ENCODE results near the gene MEOX1. TPM values are rescaled to one million over a fixed set of nuclear protein-coding genes. Genes with fewer than 3 reads are reported as not detected.

The MEOX1 gene
- total RNA-seq, 1 donor from 2014 or later = 1.5 TPM

GRCh38 chr17:43591779-43592562, 69.8 kb downstream of the MEOX1 start:
- Histone ChIP-seq H3K36me3 (no peaks in the 10 kb centered on the region), H3K4me3 (no peak overlapping the region), H3K27ac (peak overlapping the region; percentile 68), H3K9me3 (no peaks in the 10 kb centered on the region), H3K27me3 (no peaks in the 10 kb centered on the region), H3K4me1 (peaks cover 7% of the 10 kb centered on the region)
- ATAC-seq (peak; percentile 40), DNase-seq (no peak)
- no peak for TF ChIP-seq CTCF (IDR thresholded peaks at IDR 0.05)
- intact Hi-C loops (cut with DNase I) = no loop called here

GRCh38 chr17:43591001-43591400, 70.7 kb downstream of the MEOX1 start:
- Histone ChIP-seq H3K27ac (peak overlapping the region; percentile 68), H3K9me3 (no peaks in the 10 kb centered on the region), H3K27me3 (no peaks in the 10 kb centered on the region), H3K4me1 (peaks cover 7% of the 10 kb centered on the region), H3K36me3 (no peaks in the 10 kb centered on the region), H3K4me3 (no peak overlapping the region)
- DNase-seq (no peak), ATAC-seq (no peak)
- intact Hi-C loops (cut with DNase I) = no loop called here
- no peak for TF ChIP-seq CTCF (IDR thresholded peaks at IDR 0.05)

Other genes starting within 250 kb of the MEOX1 start
- gene DHX8, start 177.9 kb downstream of the MEOX1 start, total RNA-seq = 50.8 TPM
- 4.0 TPM for gene ETV4, start 115.6 kb downstream of the MEOX1 start, total RNA-seq
- not detected for gene SOST, start 96.9 kb upstream of the MEOX1 start, total RNA-seq
- 100.0 TPM for gene DUSP3, start 117.1 kb upstream of the MEOX1 start, total RNA-seq
- not detected for gene CFAP97D1, start 118.5 kb upstream of the MEOX1 start, total RNA-seq
- 28.6 TPM for gene MPP3, start 171.2 kb upstream of the MEOX1 start, total RNA-seq
- 0.81 TPM for gene CD300LG, start 185.3 kb upstream of the MEOX1 start, total RNA-seq
- 0.49 TPM for gene MPP2, start 245.6 kb upstream of the MEOX1 start, total RNA-seq